Activated naive CD4-positive, alpha-beta T cell (primary cell): ENCODE data around the gene MAN2A2.

ENCODE experiments used
- DNase-seq, 4 experiments: peaks; one replicate each; lab custom pipeline; 2025; lab: John Stamatoyannopoulos, UW

The MAN2A2 gene

GRCh38 chr15:90946941-90947576, 44.0 kb downstream of the MAN2A2 start:
- DNase-seq, result no peak

- DNase-seq, result no peak
Measured at GRCh38 chr15:90947577-90948357, 44.7 kb downstream of the MAN2A2 start.

DNA sequence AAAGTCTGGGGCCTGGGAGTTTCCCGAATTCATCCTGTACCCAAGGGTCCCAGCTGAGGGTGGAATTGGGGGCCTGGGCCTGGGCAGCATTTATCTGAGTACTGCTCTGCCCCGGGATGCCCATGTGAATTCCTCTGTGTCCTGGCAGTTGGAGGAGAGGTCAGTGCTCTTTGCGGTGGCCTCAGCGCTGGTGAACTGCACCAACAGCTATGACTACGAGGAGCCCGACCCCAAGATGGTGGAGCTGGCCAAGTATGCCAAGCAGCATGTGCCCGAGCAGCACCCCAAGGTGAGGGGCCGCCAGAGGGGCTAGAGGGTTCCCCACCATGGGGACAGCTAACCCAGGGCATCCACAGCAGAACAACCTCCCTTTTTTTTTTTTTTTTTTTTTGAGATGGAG, 45.4 kb downstream of the MAN2A2 start:
- no peak for DNase-seq

GRCh38 chr15:90949979-90950675, 47.0 kb downstream of the MAN2A2 start:
- DNase-seq, result no peak

- no peak for DNase-seq
Measured at GRCh38 chr15:90950676-90951075, 47.6 kb downstream of the MAN2A2 start.

DNA sequence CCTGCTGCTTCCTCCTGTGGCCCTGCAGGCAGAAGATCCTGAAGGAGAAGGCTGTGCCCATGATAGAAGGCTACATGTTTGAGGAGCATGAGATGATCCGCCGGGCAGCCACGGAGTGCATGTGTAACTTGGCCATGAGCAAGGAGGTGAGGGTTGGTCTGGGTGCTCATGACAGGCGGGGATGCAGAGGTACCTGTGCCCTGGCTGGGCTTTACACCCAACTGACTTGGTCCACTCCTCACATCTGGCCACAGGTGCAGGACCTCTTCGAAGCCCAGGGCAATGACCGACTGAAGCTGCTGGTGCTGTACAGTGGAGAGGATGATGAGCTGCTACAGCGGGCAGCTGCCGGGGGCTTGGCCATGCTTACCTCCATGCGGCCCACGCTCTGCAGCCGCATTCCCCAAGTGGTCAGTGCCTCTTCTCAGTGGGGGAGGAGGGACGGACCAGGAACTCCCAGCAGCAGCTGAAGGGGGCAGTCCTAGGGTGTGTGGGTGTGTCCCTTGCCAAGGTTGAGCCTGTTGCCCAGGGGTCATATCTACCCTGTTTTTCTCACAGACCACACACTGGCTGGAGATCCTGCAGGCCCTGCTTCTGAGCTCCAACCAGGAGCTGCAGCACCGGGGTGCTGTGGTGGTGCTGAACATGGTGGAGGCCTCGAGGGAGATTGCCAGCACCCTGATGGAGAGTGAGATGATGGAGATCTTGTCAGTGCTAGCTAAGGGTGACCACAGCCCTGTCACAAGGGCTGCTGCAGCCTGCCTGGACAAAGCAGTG, 50.0 kb downstream of the MAN2A2 start:
- DNase-seq, result no peak

DNA sequence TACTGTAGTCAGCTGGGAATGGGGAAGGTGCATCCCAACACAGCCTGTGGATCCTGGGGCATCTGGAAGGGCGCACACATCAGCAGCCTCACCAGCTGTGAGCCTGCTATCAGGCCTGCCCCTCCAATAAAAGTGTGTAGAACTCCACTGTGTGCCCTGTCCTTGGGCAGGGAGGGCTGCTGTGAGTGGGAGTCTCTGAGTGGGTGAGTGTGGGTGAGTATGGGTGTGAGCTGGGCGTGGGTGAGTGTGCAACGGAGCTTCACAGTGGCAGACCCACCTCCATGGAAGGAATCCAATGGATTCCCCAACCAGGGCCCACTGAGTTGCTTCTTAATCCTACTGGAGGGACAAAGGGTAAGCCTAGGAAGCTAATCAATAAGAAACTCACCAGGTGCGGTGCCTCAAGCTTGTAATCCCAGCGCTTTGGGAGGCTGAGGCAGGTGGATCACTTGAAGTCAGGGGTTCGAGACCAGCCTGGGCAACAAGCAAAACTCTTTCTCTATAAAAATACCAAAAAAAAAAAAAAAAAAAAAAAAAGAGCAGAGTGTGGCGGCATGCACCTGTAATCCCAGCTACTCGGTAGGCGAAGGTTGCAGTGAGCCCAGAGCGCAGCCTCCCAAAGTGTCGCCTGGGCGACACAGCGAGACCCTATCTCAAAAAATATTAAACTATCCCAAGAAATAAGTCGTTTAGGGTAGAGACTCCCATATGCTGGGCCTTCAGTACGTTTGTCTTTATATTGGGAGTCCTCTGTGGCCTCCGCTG, 51.0 kb downstream of the MAN2A2 start:
- no peak for DNase-seq

- DNase-seq, result peak; percentile 55 to 80 (median 75)
Measured at GRCh38 chr15:90954712-90955623, 51.9 kb downstream of the MAN2A2 start, which contains the start of gene RCCD1. TSS of gene RCCD1 (plus strand) at chr15:90954884. CDS start at chr15:90956735, 1,851 bp downstream.

DNA sequence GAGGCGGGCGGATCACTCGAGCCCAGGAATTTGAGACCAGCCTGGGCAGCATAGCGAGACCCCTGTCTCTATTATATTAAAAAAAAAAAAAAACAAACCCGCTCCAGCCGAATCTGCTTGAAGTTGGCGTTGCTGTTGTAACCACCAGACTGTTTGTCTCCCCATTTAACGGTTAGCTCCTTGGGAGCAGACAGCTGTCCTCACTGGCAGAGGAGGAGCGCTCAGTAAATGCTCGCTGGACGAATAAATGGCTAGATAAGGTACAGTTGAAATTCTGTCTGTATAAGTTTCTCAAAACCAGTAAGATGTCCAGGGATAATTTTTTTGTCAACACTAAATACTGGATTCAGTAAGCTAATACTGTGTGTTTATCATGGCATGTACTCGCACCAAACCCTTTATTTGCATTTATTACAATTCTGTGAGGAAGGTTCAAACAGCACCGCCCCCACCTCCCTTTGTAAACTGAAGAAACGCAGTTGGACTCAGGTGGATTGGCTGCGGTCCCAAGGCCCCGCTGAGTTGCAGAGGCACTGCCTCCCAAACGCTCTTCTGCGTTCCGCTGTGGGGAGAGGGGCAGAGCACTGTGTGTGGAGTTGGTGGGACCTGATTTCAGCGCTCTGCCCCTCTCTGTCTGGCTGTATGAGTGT, 52.6 kb downstream of the MAN2A2 start:
- no peak for DNase-seq

DNA sequence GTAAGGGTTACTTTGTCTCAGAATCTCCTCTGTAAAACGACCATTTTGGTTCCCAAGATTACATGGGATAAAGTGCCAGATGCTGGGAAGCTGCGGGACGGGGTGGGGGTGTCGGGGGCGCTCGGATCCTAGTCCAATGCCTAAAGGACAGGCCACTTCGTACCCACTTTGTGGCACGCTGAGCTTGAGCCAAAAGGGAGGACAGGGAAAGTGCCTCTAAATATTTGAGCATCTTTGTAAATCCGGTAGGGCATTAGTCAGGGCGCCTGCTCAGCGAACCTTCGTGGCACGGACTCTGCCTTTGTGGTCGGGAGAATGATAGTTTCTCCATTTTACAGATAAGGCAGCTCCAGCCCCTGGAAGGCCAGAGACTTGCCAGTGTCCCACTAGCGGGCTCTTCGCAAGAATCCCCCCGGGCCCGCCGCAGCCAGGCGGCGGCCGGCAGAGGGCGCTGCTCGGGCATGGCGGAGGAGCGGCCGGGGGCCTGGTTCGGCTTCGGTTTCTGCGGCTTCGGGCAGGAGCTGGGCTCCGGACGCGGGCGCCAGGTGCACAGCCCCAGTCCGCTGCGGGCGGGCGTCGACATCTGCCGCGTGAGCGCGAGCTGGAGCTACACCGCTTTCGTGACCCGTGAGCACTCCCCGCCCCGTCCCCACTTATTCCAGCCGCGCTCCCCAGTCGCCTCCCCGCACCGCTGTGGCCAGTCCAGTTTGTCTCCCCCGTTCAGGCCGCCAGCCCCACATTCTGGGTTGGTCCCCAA, 53.4 kb downstream of the MAN2A2 start:
- peak; percentile 8 to 70 (median 45) for DNase-seq

GRCh38 chr15:90957031-90957790, 54.1 kb downstream of the MAN2A2 start:
- no peak for DNase-seq

DNA sequence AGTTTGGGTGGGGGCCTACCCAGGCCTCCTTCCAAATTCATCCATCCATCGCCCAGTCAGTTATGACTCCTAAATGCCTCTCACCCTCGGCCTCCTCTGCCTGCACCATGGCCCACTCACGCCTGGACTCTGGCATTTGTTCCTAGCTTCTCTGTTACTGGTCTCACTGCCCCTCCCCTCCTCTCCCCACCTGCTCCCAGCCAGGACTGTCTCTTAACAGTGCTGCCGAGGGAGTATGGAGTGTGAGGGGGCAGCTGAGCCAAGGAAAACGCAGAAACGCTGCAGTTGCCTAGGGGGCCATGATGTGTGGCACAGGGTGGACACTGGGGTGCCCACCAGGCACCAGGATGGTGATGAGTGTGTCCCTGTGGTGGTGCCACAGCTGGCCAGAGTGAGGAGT, 54.7 kb downstream of the MAN2A2 start:
- DNase-seq, result no peak

- DNase-seq, result no peak
Measured at GRCh38 chr15:90959028-90959595, 56.0 kb downstream of the MAN2A2 start.

DNA sequence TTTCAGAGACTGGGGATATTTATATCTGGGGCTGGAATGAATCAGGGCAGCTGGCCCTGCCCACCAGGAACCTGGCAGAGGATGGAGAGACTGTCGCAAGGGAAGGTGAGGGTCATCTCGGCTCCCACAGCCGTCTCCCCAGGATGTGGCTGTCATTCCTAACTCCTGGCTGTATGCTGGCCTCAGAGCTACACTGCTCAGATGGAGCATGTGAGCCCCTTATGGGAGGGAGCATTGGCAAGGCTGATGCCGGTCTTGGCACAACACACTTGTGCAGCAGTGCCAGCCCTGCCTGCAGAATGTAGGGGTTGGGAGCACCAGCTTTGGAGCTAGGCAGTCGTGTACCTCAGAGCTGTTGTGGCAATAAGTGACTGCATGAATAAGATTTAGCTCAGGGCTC, 56.8 kb downstream of the MAN2A2 start:
- DNase-seq, result no peak

DNA sequence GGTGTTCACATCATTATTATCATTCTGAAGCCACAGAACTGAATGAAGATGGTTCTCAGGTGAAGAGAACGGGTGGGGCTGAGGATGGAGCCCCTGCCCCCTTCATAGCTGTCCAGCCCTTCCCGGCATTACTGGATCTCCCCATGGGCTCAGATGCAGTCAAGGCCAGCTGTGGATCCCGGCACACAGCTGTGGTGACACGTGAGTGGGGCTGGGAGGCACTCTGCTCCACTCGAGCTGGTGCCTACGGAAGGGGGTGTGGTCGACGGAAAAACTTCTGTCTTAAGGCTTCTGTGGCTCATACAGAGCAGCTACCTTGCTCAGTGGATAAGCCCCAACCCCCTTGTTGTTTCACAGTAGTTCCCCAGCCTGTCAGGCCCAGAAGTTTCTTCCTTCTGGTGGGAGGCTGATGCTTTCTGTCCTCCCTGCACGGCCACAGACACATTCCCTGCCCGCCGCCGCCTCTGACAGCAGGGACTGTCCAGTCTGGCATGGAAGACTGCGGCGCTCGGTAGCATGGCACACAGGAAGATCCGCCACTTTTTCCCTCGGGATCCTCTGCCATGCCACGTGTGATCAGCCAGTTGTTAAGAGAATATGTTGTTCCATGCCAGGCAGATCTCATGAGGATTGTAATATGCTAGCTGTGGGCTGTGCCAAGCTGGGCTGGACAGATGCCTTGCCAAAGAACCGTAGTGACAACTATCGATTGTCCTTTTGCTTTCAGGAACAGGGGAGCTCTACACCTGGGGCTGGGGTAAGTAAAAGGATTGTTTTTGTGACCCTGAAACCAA, 57.4 kb downstream of the MAN2A2 start:
- no peak for DNase-seq

DNA sequence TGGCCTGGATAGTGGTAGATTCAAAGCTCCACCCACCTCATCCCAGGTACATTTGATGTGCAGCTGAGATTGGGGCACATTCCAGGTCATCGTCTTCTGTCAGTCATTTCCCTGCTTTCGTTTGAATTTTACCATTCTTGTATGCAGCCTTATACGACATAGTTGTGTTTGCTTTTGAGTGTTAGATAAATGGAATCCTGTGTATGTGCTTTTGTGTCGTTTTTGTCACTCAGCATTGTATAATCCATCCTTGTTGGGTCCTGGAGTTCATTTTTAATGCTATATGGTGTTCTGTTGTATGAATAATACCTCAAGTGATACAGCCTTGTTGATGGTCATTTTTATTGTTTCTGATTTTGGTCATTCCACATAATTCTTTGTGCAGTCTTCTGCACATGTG, 58.9 kb downstream of the MAN2A2 start:
- no peak for DNase-seq

DNA sequence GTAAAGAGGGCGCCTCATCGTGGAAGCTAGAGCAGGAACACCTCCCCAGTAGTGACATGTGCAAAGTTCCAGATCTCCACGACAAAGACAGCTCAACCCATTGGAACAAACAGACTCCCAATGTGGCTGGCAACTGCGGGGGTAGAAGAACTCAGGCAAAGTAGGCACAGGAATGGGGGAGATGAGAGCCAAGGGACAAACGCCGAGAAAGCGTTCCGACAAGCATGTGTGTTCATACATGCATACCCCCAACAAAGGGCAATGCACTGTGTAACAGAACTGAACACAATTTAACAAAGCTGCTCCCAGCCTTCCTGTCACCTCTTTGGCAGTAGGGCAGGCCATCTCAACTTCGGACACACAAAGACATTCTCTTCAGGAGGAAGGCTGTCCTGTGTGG, 63.2 kb downstream of the MAN2A2 start:
- DNase-seq, result no peak
